GM18867 (cell line): ENCODE measurements around the gene ASB12.
A peak's percentile ranks its signal among the peaks of the same experiment; 100 is the strongest.
"Not testable (repeated sequence)": the region's sequence is repeated elsewhere in the genome, so short reads cannot be mapped to it uniquely, and the experiment has no call there.

ENCODE experiments used
- ATAC-seq: cut with Tn5 transposase; IDR thresholded peaks from one replicate; pipeline ENCODE4 v1.9.1; 2021; ENCODE audit warnings: mild to moderate bottlenecking, moderate library complexity; ENCODE audit not compliant: unreplicated experiment

Gene ASB12

GRCh38 chrX:64230123-64230970 is at the start of gene ASB12:
Gene ASB12 (minus strand): TSS chrX:64230607. CDS start chrX:64225650, 4,957 bp downstream.
- ATAC-seq: no peak

GRCh38 chrX:64265265-64265664 is 34.9 kb upstream of the ASB12 start:
- ATAC-seq: no peak

- ATAC-seq: no peak
These were observed 1.3 kb downstream of the ASB12 start for GRCh38 chrX:64229154-64229553.

- ATAC-seq: no peak
These were observed 12.4 kb downstream of the ASB12 start for GRCh38 chrX:64218023-64218422.

GRCh38 chrX:64213989-64214388 is 16.4 kb downstream of the ASB12 start:
- ATAC-seq: not testable (repeated sequence)

- no peak for ATAC-seq
These were observed 23.7 kb downstream of the ASB12 start for GRCh38 chrX:64206556-64207162.

GRCh38 chrX:64205735-64206501 is 24.5 kb downstream of the ASB12 start:
- peak; percentile 90 for ATAC-seq

GRCh38 chrX:64205441-64205734 is 25.0 kb downstream of the ASB12 start, which contains the start of gene AMER1:
Gene AMER1 (minus strand): TSS chrX:64205708. CDS start chrX:64193286, 12,422 bp downstream.
- peak; percentile 33 for ATAC-seq

- ATAC-seq: peak; percentile 6
These were observed 25.5 kb downstream of the ASB12 start for GRCh38 chrX:64204701-64205440.

GRCh38 chrX:64204252-64204651 is 26.2 kb downstream of the ASB12 start:
- ATAC-seq: no peak

- ATAC-seq: no peak
These were observed 27.5 kb downstream of the ASB12 start for GRCh38 chrX:64202808-64203325.

- no peak for ATAC-seq
These were observed 32.4 kb downstream of the ASB12 start for GRCh38 chrX:64198036-64198435.

- no peak for ATAC-seq
These were observed 33.8 kb downstream of the ASB12 start for GRCh38 chrX:64196606-64197005.

- no peak for ATAC-seq
These were observed 34.5 kb downstream of the ASB12 start for GRCh38 chrX:64195862-64196261.

GRCh38 chrX:64192673-64193072 is 37.7 kb downstream of the ASB12 start:
- ATAC-seq: no peak

GRCh38 chrX:64192040-64192439 is 38.4 kb downstream of the ASB12 start:
- ATAC-seq: no peak

GRCh38 chrX:64191281-64192010 is 39.0 kb downstream of the ASB12 start:
- ATAC-seq: no peak

GRCh38 chrX:64190136-64190740 is 40.2 kb downstream of the ASB12 start:
- ATAC-seq: no peak

GRCh38 chrX:64188901-64189300 is 41.5 kb downstream of the ASB12 start:
- no peak for ATAC-seq

- ATAC-seq: no peak
These were observed 42.7 kb downstream of the ASB12 start for GRCh38 chrX:64187762-64188150.
